ENCODE data around the gene TMEM141. TPM values are rescaled to one million over a fixed set of nuclear protein-coding genes. Genes with fewer than 3 reads are reported as not detected.
"Not testable (repeated sequence)": the region's sequence is repeated elsewhere in the genome, so short reads cannot be mapped to it uniquely, and the experiment has no call there.

TMEM141 gene
- total and polyA plus RNA-seq, 2 donors (not counting 3 experiments of a cell fraction or from before 2014, with no cell fraction given), result 43.2 to 146 TPM

- dilution Hi-C loops (cut with MboI; ENCODE audit: extremely low pct_ligation_motif_present, low sequenced_read_pairs), result no loop called here
- DNase-seq (ENCODE audit: low read depth, low spot score), result no peak
Observed at GRCh38 chr9:136840877-136841645, 49.9 kb downstream of the TMEM141 start.

GRCh38 chr9:136841646-136842379 is 50.7 kb downstream of the TMEM141 start:
- H3K4me1 ChIP-seq (ENCODE audit: control insufficient read depth, extremely low read depth, insufficient read depth, low read length); dilution Hi-C loops (cut with MboI; ENCODE audit: extremely low pct_ligation_motif_present, low sequenced_read_pairs); H3K79me2 ChIP-seq (ENCODE audit: control insufficient read depth, insufficient read depth, low read length); H3K27ac ChIP-seq (ENCODE audit: insufficient read depth, low read depth, low read length); H3K4me2 ChIP-seq (ENCODE audit: insufficient read depth, low read length); H4K20me1 ChIP-seq (replicated peaks; ENCODE audit: control insufficient read depth, extremely low read depth, insufficient read depth, low read length); H3K4me3 ChIP-seq (replicated peaks in 1 of 3; ENCODE audit: insufficient read depth in 1 of 3, low read depth in 1 of 3, low read length in 3 of 3); POLR2A ChIA-PET; H3K9me1 ChIP-seq (replicated peaks; ENCODE audit: control insufficient read depth, extremely low read depth, insufficient read depth, low read length); H3K9me3 ChIP-seq (replicated peaks; ENCODE audit: control insufficient read depth, insufficient read depth, low read length); H3K9ac ChIP-seq (replicated peaks; ENCODE audit: extremely low read depth, insufficient read depth, low read length); H2AFZ ChIP-seq (ENCODE audit: low read depth, low read length); BruUV-seq (replicated peaks); FAIRE-seq; DNase-seq (ENCODE audit: low read depth, low spot score): not testable (repeated sequence)
- H3K27me3 ChIP-seq (ENCODE audit: control insufficient read depth in 2 of 2, insufficient read depth in 2 of 2, low read length in 2 of 2), result peaks cover 10 to 25% of the 10 kb centered on the region in 2 experiments
- intact Hi-C loops (cut with micrococcal nuclease), result loop anchor here (2.0 to 5.0 kb wide), 3 partner anchors 35 to 193 kb away; partner anchors contain the start of genes CLIC3 and RABL6
- H3K36me3 ChIP-seq (ENCODE audit: control insufficient read depth in 2 of 2, extremely low read depth in 1 of 2, insufficient read depth in 2 of 2, low read length in 2 of 2), result peaks cover 0 to 13% of the 10 kb centered on the region in 2 experiments
- CTCF ChIA-PET, result interaction anchor here (0.6 to 2.8 kb wide), 18 partner anchors 9 to 193 kb away, joined by 3 to 18 read pairs (median 5); partner anchors contain the start of genes FBXW5, PAXX and RABL6

More at GRCh38 chr9:136840877-136841645, 49.9 kb downstream of the TMEM141 start:
- Histone ChIP-seq H3K4me2 (ENCODE audit: insufficient read depth, low read length) (no peak overlapping the region), H3K27me3 (ENCODE audit: control insufficient read depth in 2 of 2, insufficient read depth in 2 of 2, low read length in 2 of 2) (peaks cover 6 to 18% of the 10 kb centered on the region in 2 experiments), H3K79me2 (ENCODE audit: control insufficient read depth, insufficient read depth, low read length) (no peaks in the 10 kb centered on the region), H3K36me3 (ENCODE audit: control insufficient read depth in 2 of 2, extremely low read depth in 1 of 2, insufficient read depth in 2 of 2, low read length in 2 of 2) (peaks cover 0 to 13% of the 10 kb centered on the region in 2 experiments), H3K9me3 (replicated peaks; ENCODE audit: control insufficient read depth, insufficient read depth, low read length) (no peaks in the 10 kb centered on the region), H3K9ac (replicated peaks; ENCODE audit: extremely low read depth, insufficient read depth, low read length) (no peak overlapping the region), H3K4me3 (replicated peaks in 1 of 3; ENCODE audit: insufficient read depth in 1 of 3, low read depth in 1 of 3, low read length in 3 of 3) (no peak overlapping the region), H3K9me1 (replicated peaks; ENCODE audit: control insufficient read depth, extremely low read depth, insufficient read depth, low read length) (no peaks in the 10 kb centered on the region), H3K27ac (ENCODE audit: insufficient read depth, low read depth, low read length) (no peak overlapping the region), H4K20me1 (replicated peaks; ENCODE audit: control insufficient read depth, extremely low read depth, insufficient read depth, low read length) (no peaks in the 10 kb centered on the region), H2AFZ (ENCODE audit: low read depth, low read length) (no peak overlapping the region), H3K4me1 (ENCODE audit: control insufficient read depth, extremely low read depth, insufficient read depth, low read length) (peaks cover 3% of the 10 kb centered on the region)
- ChIA-PET POLR2A (no interaction called here), CTCF (interaction anchor here (0.6 to 2.3 kb wide), 7 partner anchors 8 to 40 kb away, joined by 3 to 13 read pairs (median 6); partner anchors contain the start of gene RABL6)
- TSS peak; percentile 71 for BruUV-seq (replicated peaks)
- no peak for FAIRE-seq
- intact Hi-C loops (cut with micrococcal nuclease), result loop anchor here (5.0 kb wide), 2 partner anchors 34 to 156 kb away; partner anchors contain the start of genes CLIC3 and RABL6
- TF ChIP-seq MYC (IDR thresholded peaks at IDR 0.05; ENCODE audit: low read depth, low read length), result no peak
- no peak for TF ChIP-seq CTCF (IDR thresholded peaks at IDR 0.05; ENCODE audit: extremely low read depth in 1 of 2, insufficient read depth in 1 of 2, low read depth in 1 of 2, low read length in 2 of 2)
- TF ChIP-seq JUN (IDR thresholded peaks at IDR 0.05; ENCODE audit: borderline replicate concordance, insufficient read depth, insufficient read length, low read depth), result no peak
- no peak for TF ChIP-seq EZH2 (IDR thresholded peaks at IDR 0.05; ENCODE audit: borderline replicate concordance, low read depth, low read length, severe bottlenecking)
- TF ChIP-seq GATA2 (IDR thresholded peaks at IDR 0.05; ENCODE audit: insufficient read depth, insufficient read length, low read depth, low read length), result no peak
- no peak for TF ChIP-seq MAX (IDR thresholded peaks at IDR 0.05; ENCODE audit: insufficient read depth, insufficient read length)
- no peak for TF ChIP-seq POLR2AphosphoS5 (IDR thresholded peaks at IDR 0.05; ENCODE audit: insufficient read depth, low read depth, low read length)
- TF ChIP-seq POLR2A (IDR thresholded peaks at IDR 0.05; ENCODE audit: low read depth, low read length), result no peak
- no peak for TF ChIP-seq FOS (IDR thresholded peaks at IDR 0.05; ENCODE audit: borderline replicate concordance, insufficient read depth, low read length)

Measured in endothelial cell of umbilical vein (primary cell).